ENCODE data around the gene REPS2. TPM values are rescaled to one million over a fixed set of nuclear protein-coding genes. Genes with fewer than 3 reads are reported as not detected.

REPS2 gene
- total RNA-seq, 2 donors from 2014 or later: 17.6 to 22.7 TPM

GRCh38 chrX:17052210-17052609 lies 105.8 kb downstream of the REPS2 start:
- DNase-seq: no peak
- Histone ChIP-seq H3K27me3 (peaks cover 3% of the 10 kb centered on the region), H3K9ac (ENCODE audit: low read depth in 2 of 2, low read length in 2 of 2) (no peak overlapping the region), H3K4me1 (no peaks in the 10 kb centered on the region), H3K4me3 (no peak overlapping the region), H3K36me3 (no peaks in the 10 kb centered on the region), H3K9me3 (no peaks in the 10 kb centered on the region), H3K27ac (no peak overlapping the region)
- intact Hi-C loops (cut with DNase I): no loop called here
- TF ChIP-seq, protein P1, sequence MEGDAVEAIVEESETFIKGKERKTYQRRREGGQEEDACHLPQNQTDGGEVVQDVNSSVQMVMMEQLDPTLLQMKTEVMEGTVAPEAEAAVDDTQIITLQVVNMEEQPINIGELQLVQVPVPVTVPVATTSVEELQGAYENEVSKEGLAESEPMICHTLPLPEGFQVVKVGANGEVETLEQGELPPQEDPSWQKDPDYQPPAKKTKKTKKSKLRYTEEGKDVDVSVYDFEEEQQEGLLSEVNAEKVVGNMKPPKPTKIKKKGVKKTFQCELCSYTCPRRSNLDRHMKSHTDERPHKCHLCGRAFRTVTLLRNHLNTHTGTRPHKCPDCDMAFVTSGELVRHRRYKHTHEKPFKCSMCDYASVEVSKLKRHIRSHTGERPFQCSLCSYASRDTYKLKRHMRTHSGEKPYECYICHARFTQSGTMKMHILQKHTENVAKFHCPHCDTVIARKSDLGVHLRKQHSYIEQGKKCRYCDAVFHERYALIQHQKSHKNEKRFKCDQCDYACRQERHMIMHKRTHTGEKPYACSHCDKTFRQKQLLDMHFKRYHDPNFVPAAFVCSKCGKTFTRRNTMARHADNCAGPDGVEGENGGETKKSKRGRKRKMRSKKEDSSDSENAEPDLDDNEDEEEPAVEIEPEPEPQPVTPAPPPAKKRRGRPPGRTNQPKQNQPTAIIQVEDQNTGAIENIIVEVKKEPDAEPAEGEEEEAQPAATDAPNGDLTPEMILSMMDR (IDR thresholded peaks at IDR 0.05): no peak

DNA sequence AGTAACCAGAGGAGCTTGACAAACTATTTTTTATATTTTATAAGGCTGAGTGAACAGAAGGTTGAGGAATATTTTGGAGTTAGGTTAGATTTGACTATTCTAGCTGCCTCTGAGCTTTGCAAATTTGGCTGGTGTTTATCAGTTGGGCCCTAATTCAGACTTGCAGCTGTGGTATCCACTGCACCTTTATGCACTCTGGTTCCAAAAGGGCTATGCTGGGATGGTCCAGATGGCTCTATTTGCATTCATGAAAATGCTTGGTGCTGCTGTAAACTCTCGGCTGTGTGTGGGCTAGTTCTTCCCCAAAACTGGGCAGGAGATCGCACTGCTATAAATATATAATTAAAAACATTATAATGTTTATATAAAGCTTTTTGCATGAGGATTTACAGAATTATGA lies 106.3 kb downstream of the REPS2 start:
- no peak overlapping the region for H3K27ac ChIP-seq
- DNase-seq: no peak
- H3K36me3 ChIP-seq: no peaks in the 10 kb centered on the region
- intact Hi-C loops (cut with DNase I): no loop called here
- TF ChIP-seq, protein P1 (IDR thresholded peaks at IDR 0.05): no peak
- no peaks in the 10 kb centered on the region for H3K4me1 ChIP-seq
- no peak overlapping the region for H3K9ac ChIP-seq (ENCODE audit: low read depth in 2 of 2, low read length in 2 of 2)
- no peaks in the 10 kb centered on the region for H3K9me3 ChIP-seq
- peaks cover 3% of the 10 kb centered on the region for H3K27me3 ChIP-seq
- H3K4me3 ChIP-seq: no peak overlapping the region

DNA sequence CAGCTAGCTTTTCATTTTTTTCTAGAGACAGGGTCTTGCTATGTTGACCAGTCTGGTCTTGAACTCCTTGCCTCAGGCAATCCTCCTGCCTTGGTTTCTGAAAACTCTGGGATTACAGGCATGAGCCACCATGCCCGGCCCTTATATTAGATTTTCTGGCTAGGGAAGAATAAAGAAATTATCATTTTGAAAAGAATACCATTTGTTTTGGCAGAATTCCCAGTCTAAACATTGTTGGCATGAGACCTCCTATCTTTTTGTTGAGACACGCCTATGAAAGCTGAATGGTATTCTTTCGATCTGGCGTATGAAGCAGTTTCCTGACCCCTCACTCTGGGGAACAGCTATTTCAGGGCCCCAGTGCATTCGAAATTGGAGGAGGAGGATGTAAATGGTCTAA lies 107.0 kb downstream of the REPS2 start:
- TF ChIP-seq, protein P1 (IDR thresholded peaks at IDR 0.05): no peak
- Histone ChIP-seq H3K9ac (ENCODE audit: low read depth in 2 of 2, low read length in 2 of 2) (no peak overlapping the region), H3K4me1 (no peaks in the 10 kb centered on the region), H3K27ac (no peak overlapping the region), H3K27me3 (peaks cover 3% of the 10 kb centered on the region), H3K36me3 (no peaks in the 10 kb centered on the region), H3K9me3 (no peaks in the 10 kb centered on the region), H3K4me3 (no peak overlapping the region)
- intact Hi-C loops (cut with DNase I): no loop called here
- DNase-seq: no peak

DNA sequence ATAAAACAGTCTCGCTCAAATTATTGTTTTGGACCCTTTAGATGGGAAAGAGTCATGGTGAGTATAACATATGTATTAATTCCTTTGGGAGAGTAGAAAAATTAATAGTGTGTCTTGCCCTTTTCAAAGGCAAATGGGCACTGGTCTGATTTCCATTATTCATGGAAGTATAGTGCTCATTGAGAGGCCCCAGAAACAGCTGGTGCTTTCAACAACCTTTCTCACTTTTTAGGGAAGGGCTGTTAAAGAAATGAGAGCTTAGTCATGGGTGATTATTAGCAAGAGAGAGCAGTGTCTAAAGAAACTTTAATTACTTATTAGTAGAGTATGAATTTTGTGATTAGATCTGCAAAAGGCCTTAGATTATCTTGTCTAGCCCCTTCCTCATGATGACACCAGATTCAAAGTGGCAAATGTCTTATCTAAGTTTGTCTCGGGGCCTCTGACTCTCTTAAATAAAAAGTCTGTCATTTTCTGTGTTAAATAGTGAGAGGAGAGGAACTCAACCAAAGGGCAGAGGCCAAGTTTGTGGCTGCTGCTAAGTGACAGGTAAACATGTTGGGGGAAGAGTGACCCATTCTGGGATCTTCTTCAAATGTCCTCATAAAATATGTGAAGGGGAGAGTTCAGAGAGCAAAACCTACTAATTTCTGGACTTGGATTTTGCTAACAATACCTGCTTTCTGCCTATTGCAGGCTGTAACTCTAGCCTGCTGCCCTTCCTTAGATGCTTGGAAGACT lies 110.6 kb downstream of the REPS2 start:
- Histone ChIP-seq H3K27me3 (peaks cover 3% of the 10 kb centered on the region), H3K9ac (ENCODE audit: low read depth in 2 of 2, low read length in 2 of 2) (no peak overlapping the region), H3K9me3 (no peaks in the 10 kb centered on the region), H3K4me1 (no peaks in the 10 kb centered on the region), H3K27ac (no peak overlapping the region), H3K4me3 (no peak overlapping the region), H3K36me3 (no peaks in the 10 kb centered on the region)
- no peak for DNase-seq
- TF ChIP-seq, protein P1 (IDR thresholded peaks at IDR 0.05): no peak
- intact Hi-C loops (cut with DNase I): no loop called here

GRCh38 chrX:17062065-17062464 lies 115.6 kb downstream of the REPS2 start:
- Histone ChIP-seq H3K36me3 (no peaks in the 10 kb centered on the region), H3K9ac (ENCODE audit: low read depth in 2 of 2, low read length in 2 of 2) (no peak overlapping the region), H3K27me3 (no peaks in the 10 kb centered on the region), H3K9me3 (no peaks in the 10 kb centered on the region), H3K4me1 (no peaks in the 10 kb centered on the region), H3K4me3 (no peak overlapping the region), H3K27ac (no peak overlapping the region)
- TF ChIP-seq, protein P1 (IDR thresholded peaks at IDR 0.05): no peak
- intact Hi-C loops (cut with DNase I): no loop called here
- no peak for DNase-seq

Measured in colonic mucosa (tissue), 4 donors.